Adrenal gland (tissue), 5 donors: ENCODE results near the gene PKLR.

Experiments
- POLR2A ChIP-seq, 2 donors: fragments of 450-650 bp; IDR thresholded peaks; one replicate each; pipeline ENCODE4 v1.6.1; 2017; ENCODE audit warnings: antibody characterized with exemption in 2 of 2, mild to moderate bottlenecking in 2 of 2, moderate library complexity in 1 of 2
- TF ChIP-seq, protein P1 (sequence below), 6 experiments: fragments of 450-650 bp in 4 of 6; fragments of 200-600 bp in 2 of 6; sonication (generic) in 1 of 6; IDR thresholded peaks; 1 replicate in 5 of 6; 2 replicates in 1 of 6; pipeline versions ENCODE4 v1.5.1 to v1.8.0; 2016 to 2021; ENCODE audit warnings: antibody characterized with exemption in 6 of 6, mild to moderate bottlenecking in 2 of 6, moderate library complexity in 1 of 6
- donor health status: DM: no; HTN: no; CAD: no.

DNA sequence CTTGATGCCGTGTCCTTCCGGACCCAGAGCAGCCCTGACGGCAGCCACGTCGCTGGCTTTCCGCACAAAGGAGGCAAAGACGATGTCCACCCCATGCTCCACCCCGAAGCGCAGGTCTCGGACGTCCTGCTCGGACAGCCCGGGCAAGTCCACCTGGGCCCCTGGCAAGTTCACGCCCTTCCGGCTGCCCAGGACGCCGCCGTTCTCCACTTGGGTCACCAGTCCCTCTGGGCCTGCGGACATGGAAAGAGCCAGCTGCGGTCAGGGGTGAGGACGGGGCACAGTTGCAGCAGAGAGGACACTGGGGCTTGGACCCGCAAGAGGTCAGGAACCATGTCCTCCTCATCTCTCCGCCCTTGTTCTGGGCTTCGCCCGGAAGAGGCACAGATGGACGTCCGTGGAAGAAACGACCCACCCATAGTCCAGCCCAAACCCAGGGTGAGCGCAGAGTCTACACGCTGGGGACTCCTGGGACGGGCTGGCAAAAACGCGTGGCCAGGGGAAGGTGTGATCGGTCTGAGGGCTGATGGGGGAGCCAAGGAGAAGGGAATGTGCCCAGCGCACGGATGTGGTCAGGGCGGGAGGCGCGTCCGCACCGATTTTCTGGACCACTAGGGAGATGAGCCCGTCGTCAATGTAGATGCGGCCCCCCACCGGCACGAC is 6.6 kb downstream of the PKLR start:
- TF ChIP-seq, protein P1, sequence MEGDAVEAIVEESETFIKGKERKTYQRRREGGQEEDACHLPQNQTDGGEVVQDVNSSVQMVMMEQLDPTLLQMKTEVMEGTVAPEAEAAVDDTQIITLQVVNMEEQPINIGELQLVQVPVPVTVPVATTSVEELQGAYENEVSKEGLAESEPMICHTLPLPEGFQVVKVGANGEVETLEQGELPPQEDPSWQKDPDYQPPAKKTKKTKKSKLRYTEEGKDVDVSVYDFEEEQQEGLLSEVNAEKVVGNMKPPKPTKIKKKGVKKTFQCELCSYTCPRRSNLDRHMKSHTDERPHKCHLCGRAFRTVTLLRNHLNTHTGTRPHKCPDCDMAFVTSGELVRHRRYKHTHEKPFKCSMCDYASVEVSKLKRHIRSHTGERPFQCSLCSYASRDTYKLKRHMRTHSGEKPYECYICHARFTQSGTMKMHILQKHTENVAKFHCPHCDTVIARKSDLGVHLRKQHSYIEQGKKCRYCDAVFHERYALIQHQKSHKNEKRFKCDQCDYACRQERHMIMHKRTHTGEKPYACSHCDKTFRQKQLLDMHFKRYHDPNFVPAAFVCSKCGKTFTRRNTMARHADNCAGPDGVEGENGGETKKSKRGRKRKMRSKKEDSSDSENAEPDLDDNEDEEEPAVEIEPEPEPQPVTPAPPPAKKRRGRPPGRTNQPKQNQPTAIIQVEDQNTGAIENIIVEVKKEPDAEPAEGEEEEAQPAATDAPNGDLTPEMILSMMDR (IDR thresholded peaks at IDR 0.05) = no peak
- no peak for TF ChIP-seq POLR2A (IDR thresholded peaks at IDR 0.05)
